Activated CD8-positive, alpha-beta memory T cell treated with anti-CD3 and anti-CD28 coated beads for 4 hours (primary cell): Measurements from ENCODE around the gene LRCH1.

Source experiments
- DNase-seq, 2 donors: peaks; one replicate each; pipeline ENCODE4 v3.0.0-alpha.2; 2020; ENCODE audit warnings: low read depth in 2 of 2

LRCH1 gene

GRCh38 chr13:46594374-46595078 lies 41.6 kb downstream of the LRCH1 start:
- no peak for DNase-seq

GRCh38 chr13:46595136-46595884 lies 42.3 kb downstream of the LRCH1 start:
- no peak for DNase-seq

DNA sequence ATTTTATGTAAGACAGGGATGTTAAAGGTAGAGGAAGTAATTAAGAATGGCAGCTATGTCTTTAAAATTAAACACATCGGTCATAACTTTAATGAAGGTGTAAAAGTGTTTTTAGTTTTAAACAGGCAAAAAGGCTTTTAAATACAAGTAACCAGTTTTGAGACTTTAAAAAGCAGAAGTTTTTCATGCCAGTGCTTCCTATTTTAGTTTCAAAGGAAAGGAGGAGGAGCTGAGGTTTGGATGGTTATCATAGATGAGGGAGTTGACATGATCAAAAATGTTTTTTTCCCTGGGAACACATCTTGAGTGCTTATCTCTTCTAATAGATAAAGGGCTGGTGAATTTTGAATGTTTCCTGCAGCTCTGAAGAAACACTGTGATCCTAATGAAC lies 42.9 kb downstream of the LRCH1 start:
- no peak for DNase-seq

GRCh38 chr13:46596466-46596865 lies 43.5 kb downstream of the LRCH1 start:
- no peak for DNase-seq

DNA sequence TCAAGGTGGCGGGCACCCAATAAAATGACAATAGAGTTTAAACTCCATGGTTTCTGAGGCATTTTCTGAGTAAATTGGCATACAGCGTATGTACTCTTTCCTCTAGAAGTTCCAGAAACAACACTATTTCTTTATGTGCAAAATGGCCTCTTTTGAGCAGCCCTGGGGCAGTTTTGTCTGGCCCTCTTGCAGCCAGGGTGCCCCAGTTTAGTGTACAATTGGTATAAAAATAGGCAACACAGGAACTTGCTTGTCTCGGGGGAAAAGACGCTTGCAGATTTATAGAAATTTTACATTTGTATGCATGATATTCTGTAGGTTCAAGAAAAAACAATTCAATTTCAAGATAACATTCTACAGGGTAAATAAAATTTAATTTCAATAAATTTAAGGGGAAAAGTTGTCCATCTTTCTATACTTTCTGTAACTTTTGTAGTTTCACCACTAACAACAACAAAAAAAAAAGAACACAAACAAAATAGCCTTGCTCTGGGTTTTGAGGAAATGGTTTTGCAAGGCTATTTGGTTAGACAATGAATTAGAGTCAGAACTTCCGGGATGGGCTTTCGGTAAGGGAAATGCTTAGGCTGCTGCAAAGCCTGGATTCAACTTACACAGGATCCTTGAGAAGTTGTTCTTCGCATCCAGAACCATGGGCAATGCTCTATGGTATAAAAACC lies 45.3 kb downstream of the LRCH1 start:
- no peak for DNase-seq

DNA sequence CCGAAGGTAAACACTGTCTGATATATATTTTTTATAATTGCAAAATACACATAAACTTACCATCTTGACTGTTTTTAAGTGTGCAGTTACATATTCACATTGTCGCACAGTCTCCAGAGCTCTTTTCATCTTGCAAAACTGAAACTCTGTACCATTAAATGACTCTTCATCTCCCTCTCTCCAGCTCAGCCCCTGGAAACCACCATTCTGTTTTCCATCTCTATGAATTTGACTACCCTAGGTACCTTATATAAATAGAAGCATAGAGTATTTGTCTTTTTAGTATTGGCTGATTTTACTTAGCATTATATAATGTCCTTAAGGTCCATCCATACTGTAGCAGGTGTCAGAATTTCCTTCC lies 45.8 kb downstream of the LRCH1 start:
- no peak for DNase-seq

GRCh38 chr13:46600943-46601311 lies 48.0 kb downstream of the LRCH1 start:
- no peak for DNase-seq

DNA sequence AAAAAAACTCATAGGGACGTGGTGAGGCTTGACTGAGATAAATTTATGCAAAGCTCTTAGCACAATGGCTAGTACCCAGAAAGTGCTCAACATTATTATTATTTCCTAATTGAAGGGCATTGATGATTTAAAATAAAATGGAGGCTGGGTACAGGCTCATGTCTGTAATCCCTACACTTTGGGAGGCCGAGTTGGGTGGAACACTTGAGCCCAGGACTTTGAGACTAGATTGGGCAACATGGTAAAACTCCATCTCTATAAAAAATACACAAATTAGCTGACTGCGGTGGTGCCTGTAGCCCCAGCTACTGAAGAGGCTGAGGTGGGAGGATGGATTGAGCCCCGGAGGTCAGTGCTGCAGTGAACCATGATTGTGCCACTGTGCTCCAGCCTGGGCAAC lies 49.6 kb downstream of the LRCH1 start:
- DNase-seq = no peak

DNA sequence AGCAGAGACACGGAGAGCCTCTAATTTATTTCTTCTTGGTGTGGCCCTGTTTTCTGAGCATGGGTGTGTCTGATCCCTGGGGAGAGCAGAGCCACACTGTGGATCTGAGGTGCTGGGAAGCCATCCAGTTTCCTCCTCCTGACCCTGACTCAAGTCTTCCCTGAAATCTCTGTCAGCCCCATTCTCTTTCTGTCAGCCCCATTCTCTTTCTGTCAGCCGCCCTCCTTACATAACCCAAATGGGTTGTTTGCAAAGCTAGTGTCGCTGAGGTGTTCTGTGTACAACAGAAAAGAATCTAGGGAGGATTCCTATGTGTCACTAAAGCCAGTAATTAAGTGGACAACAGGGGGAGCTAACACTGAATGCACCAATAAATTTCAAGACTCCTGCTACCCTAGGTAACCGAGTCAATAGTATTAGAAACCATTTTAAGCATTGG lies 50.2 kb downstream of the LRCH1 start:
- DNase-seq = no peak

DNA sequence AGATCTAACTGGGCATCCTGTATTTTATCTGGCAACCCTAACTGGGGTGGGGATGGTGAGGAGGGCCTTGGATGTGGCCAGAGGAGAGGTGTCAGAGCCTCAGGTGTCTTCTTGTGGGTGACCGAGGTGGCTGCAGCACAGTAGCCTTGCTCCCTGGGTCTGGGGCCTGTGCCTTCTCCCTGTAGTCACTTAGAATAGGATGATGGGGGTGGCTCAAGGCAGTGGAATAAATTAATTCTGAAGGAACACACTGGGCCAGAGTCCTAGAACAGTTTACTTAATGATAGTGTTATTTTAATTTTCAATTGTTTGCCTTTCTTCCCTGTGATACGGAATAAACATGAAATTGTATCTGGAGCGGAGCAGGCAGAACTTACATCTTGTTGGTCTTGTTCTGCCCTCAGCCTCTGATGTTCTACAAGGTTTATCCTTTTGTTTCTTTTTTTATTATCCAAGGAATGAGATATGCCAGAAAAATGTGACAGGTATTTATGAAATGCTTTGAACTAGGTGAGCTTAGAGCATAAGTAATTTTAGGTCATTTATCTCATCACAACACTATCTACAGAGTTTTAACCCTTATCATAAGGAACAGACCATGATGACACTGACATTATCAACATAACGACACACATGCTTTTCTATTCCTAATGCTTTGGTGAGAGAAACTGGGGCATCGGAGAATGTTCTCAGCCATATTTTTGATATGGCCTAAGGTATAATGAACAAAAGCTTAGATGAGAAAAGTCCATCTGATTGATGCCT lies 51.4 kb downstream of the LRCH1 start:
- no peak for DNase-seq

- no peak for DNase-seq
Observed at GRCh38 chr13:46605076-46605824, 52.3 kb downstream of the LRCH1 start.

- no peak for DNase-seq
Observed at GRCh38 chr13:46605825-46606554, 53.0 kb downstream of the LRCH1 start.

DNA sequence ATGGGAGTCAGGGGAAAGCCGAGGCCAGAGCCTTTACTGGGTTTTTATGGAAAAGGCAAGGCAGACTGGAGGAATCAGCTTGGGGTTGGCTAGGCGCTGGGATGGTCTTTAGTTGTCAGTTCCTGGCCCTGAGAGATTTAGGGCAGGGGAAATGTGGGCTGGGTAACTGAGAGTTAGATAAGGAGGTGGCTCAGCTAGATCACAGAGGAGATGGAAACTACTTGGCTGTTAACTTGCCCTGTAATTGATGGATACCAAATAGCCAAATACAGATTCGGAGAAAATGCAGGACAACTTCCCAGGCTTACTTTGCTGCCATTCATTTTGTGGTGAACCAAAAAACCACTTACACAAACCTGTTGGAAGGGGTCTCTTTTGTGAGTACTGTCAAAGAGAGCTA lies 54.0 kb downstream of the LRCH1 start:
- no peak for DNase-seq

GRCh38 chr13:46607768-46608564 lies 55.0 kb downstream of the LRCH1 start:
- DNase-seq = no peak

DNA sequence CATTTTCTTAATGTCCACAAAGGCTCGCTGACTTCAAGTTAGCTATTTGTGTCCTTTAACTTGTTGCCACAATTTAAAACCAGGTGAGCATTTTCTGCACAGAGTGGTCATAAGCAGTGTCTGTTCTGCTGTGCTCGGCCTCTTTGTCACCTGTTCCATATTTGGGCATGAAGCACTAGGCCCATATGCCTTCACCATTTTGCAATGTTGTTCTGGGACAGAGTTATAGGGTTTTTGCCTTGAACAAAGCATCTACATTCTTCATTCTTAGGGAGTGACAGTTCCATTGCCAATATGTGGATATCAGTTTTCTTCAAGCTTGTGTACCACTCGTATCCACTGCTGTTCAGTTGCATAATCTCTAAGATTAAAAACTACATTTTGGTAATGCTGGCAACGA lies 56.1 kb downstream of the LRCH1 start:
- DNase-seq = no peak

GRCh38 chr13:46609726-46610125 lies 56.8 kb downstream of the LRCH1 start:
- DNase-seq = no peak

GRCh38 chr13:46612267-46612666 lies 59.3 kb downstream of the LRCH1 start:
- no peak for DNase-seq

DNA sequence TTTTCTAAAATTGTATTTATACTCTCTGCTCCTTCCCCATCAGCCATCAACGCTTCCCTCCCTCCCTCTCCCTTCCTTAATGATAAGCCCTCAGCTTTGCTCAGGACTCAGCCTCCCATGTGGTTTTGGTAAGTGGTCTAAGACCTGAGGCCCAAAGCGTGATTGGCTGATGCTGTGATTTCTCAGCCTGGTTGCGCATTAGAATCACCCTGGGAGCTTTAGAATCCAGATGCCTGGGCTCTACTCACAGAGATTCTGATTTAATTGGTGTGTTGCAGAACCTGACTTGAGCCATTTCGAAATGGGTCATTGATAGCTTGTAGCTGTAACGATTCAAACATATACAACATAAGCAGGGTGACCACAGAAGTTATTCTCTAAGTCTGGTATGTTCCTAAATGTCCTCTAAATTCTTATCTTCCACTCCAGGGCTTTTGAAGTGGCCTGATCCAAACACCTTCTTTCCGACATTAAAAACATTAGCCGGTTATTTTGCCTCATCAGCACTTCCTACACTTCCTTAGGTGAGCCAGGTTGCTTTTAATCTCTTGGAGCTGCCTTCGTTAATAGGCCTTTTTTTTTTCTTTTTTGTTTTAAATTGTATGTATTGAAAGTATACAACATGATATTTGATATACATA lies 60.6 kb downstream of the LRCH1 start:
- no peak for DNase-seq

DNA sequence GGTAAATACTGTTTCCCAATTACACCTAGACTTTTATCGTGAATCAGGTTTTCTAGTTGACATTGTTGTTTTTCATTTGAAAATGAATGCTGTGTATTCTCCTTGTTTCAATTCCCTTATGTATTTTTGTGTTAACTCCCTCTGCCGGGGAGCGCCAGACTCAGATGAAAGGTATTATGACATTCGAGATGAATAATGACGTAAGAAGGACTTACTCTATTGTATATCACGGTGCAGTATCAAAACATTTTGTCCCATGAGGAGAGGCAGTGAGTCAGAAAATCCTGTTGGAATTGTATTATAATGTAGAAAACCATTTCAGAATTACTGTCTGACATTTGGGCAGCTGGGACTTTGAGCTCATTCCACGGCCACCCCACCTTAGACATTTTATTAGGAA lies 61.6 kb downstream of the LRCH1 start:
- DNase-seq = no peak
